HEK293T (cell line): ENCODE results near the gene GDPGP1.
A peak's percentile ranks its signal among the peaks of the same experiment; 100 is the strongest.

ENCODE experiments used
- CTCF ChIA-PET: fragments of 350-600 bp; formaldehyde crosslinking; extraction: SDS; loops from one replicate; lab custom pipeline; 2021; ENCODE audit warnings: antibody characterized with exemption, inconsistent platforms; lab: Yijun Ruan, JAX
- POLR2A ChIA-PET: fragments of 350-600 bp; formaldehyde crosslinking; extraction: SDS; loops from one replicate; lab custom pipeline; 2020; ENCODE audit warnings: antibody characterized with exemption, inconsistent platforms; lab: Yijun Ruan, JAX
- DNase-seq: peaks from one replicate; pipeline ENCODE4 v3.0.0; 2012; ENCODE audit warnings: mixed read lengths; ENCODE audit errors: extremely low spot score
- ARNT ChIP-seq: fragments of 450-650 bp; IDR thresholded peaks from 2 replicates; pipeline ENCODE4 v1.6.1; 2017; ENCODE audit warnings: mild to moderate bottlenecking
- BHLHE40 ChIP-seq: fragments of 450-650 bp; IDR thresholded peaks from 2 replicates; pipeline ENCODE4 v1.6.1; 2016; ENCODE audit warnings: mild to moderate bottlenecking, moderate library complexity, borderline replicate concordance
- CTBP1 ChIP-seq: fragments of 450-650 bp; IDR thresholded peaks from 2 replicates; pipeline ENCODE4 v1.6.1; 2016; ENCODE audit warnings: borderline replicate concordance
- ELF4 ChIP-seq: fragments of 450-650 bp; IDR thresholded peaks from 2 replicates; pipeline ENCODE4 v1.6.1; 2017; ENCODE audit warnings: antibody characterized with exemption
- FOXA1 ChIP-seq: fragments of 450-650 bp; IDR thresholded peaks from 2 replicates; pipeline ENCODE4 v1.6.1; 2016; ENCODE audit warnings: mild to moderate bottlenecking
- FOXK2 ChIP-seq: fragments of 450-650 bp; IDR thresholded peaks from 2 replicates; pipeline ENCODE4 v1.6.1; 2016; ENCODE audit warnings: mild to moderate bottlenecking
- FOXM1 ChIP-seq: fragments of 450-650 bp; IDR thresholded peaks from 2 replicates; pipeline ENCODE4 v1.6.1; 2017; ENCODE audit warnings: mild to moderate bottlenecking, borderline replicate concordance
- HDGF ChIP-seq: fragments of 450-650 bp; IDR thresholded peaks from 2 replicates; pipeline ENCODE4 v1.6.1; 2017; ENCODE audit warnings: antibody characterized with exemption, borderline replicate concordance
- L3MBTL2 ChIP-seq: fragments of 450-650 bp; conservative IDR thresholded peaks from 2 replicates; pipeline ENCODE4 v1.6.1; 2016; ENCODE audit warnings: mild to moderate bottlenecking
- LEF1 ChIP-seq: fragments of 450-650 bp; IDR thresholded peaks from 2 replicates; pipeline ENCODE4 v1.6.1; 2017; ENCODE audit warnings: mild to moderate bottlenecking, borderline replicate concordance
- NFRKB ChIP-seq: fragments of 450-650 bp; IDR thresholded peaks from 2 replicates; pipeline ENCODE4 v1.6.1; 2016; ENCODE audit warnings: mild to moderate bottlenecking, moderate library complexity
- PKNOX1 ChIP-seq: fragments of 450-650 bp; IDR thresholded peaks from 2 replicates; pipeline ENCODE4 v1.6.1; 2016
- SP1 ChIP-seq: fragments of 450-650 bp; IDR thresholded peaks from 2 replicates; pipeline ENCODE4 v1.6.1; 2017
- SUZ12 ChIP-seq: fragments of 450-650 bp; IDR thresholded peaks from 2 replicates; pipeline ENCODE4 v1.6.1; 2016; ENCODE audit warnings: mild to moderate bottlenecking
- TARDBP ChIP-seq: fragments of 450-650 bp; IDR thresholded peaks from 2 replicates; pipeline ENCODE4 v1.6.1; 2016
- ZNF384 ChIP-seq: fragments of 450-650 bp; IDR thresholded peaks from 2 replicates; pipeline ENCODE4 v1.6.1; 2016

GDPGP1 gene

DNA sequence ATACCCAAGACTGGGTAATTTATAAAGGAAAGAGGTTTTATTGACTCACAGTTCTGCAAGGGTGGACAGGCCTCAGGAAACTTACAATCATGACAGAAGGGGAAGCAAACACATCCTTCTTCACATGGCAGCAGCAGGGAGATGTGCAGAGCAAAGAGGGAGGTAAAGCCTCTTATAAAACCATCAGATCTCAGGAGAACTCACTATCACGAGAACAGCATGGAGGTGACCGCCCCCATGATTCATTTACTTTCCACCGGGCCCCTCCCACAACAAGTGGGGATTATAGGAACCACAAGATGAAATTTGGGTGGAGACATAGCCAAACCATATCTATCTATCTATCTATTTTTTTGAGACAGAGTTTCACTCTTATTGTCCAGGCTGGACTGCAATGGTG, 5.4 kb downstream of the GDPGP1 start:
- ChIA-PET CTCF (no interaction called here), POLR2A (no interaction called here)
- no peak for DNase-seq
- TF ChIP-seq NFRKB (no peak), SUZ12 (no peak), L3MBTL2 (no peak), ELF4 (no peak), FOXM1 (no peak), HDGF (no peak), LEF1 (no peak), ZNF384 (no peak), SP1 (no peak), FOXA1 (no peak)

GRCh38 chr15:90240856-90241255, 6.8 kb downstream of the GDPGP1 start:
- CTCF ChIA-PET = no interaction called here
- no peak for TF ChIP-seq NFRKB
- no peak for TF ChIP-seq FOXA1
- TF ChIP-seq SUZ12 = no peak
- TF ChIP-seq BHLHE40 = no peak
- no peak for TF ChIP-seq ELF4
- TF ChIP-seq LEF1 = no peak
- no peak for TF ChIP-seq L3MBTL2
- TF ChIP-seq PKNOX1 = no peak
- DNase-seq = no peak
- POLR2A ChIA-PET = interaction anchor here (1.5 kb wide), 1 partner anchor 8 kb away, joined by 4 read pairs; the partner anchor contains the start of gene TTLL13

GRCh38 chr15:90241343-90242192, 7.6 kb downstream of the GDPGP1 start:
- ChIA-PET POLR2A (interaction anchor here (1.5 to 3.3 kb wide), 2 partner anchors 7 to 8 kb away, joined by 4 to 13 read pairs; partner anchors contain the start of genes CIB1, GDPGP1 and TTLL13), CTCF (no interaction called here)
- TF ChIP-seq SP1 = no peak
- no peak for TF ChIP-seq ZNF384
- TF ChIP-seq ARNT = no peak
- TF ChIP-seq L3MBTL2 = no peak
- TF ChIP-seq FOXM1 = no peak
- TF ChIP-seq LEF1 = no peak
- TF ChIP-seq TARDBP = no peak
- DNase-seq = no peak

GRCh38 chr15:90243943-90244639, 10.1 kb downstream of the GDPGP1 start:
- ChIA-PET CTCF (no interaction called here), POLR2A (interaction anchor here (3.3 kb wide), 1 partner anchor 10 kb away, joined by 13 read pairs; the partner anchor contains the start of genes CIB1 and GDPGP1)
- no peak for DNase-seq
- TF ChIP-seq ELF4 (no peak), BHLHE40 (no peak), ZNF384 (no peak), HDGF (no peak), SP1 (no peak), NFRKB (no peak), FOXK2 (no peak), CTBP1 (no peak), SUZ12 (no peak), ARNT (no peak), FOXA1 (no peak), LEF1 (no peak), L3MBTL2 (no peak), FOXM1 (no peak), TARDBP (no peak), PKNOX1 (no peak)

- POLR2A ChIA-PET = interaction anchor here (0.5 to 4.4 kb wide), 14 partner anchors 8 to 276 kb away, joined by 3 to 37 read pairs (median 4); partner anchors contain the start of genes CIB1, GDPGP1, NGRN and SEMA4B
- DNase-seq = no peak
- TF ChIP-seq SUZ12 = no peak
- peak; percentile 47; the same call in 1 of the 2 replicates for TF ChIP-seq PKNOX1
- CTCF ChIA-PET = interaction anchor here (0.6 to 1.6 kb wide), 7 partner anchors 16 to 153 kb away, joined by 3 to 6 read pairs (median 4); partner anchors contain the start of genes CIB1 and NGRN
These were observed 14.8 kb downstream of the GDPGP1 start for GRCh38 chr15:90248789-90249202.
